Thymus (tissue), 11 donors: ENCODE results near the gene SOX21. TPM values are rescaled to one million over a fixed set of nuclear protein-coding genes. Genes with fewer than 3 reads are reported as not detected.

Experiments
- DNase-seq, 9 donors: peaks; one replicate each; pipeline ENCODE4 v3.0.0-alpha.2; 2013; ENCODE audit warnings: low spot score in 9 of 9, low read depth in 6 of 9, missing footprints in 1 of 9
- H3K27ac ChIP-seq, 2 donors: one replicate each; pipeline ENCODE4 v1.5.1; 2013; ENCODE audit warnings: control low read depth in 1 of 2, low read depth in 1 of 2, low read length in 1 of 2, mild to moderate bottlenecking in 1 of 2, moderate library complexity in 1 of 2
- H3K27me3 ChIP-seq, 2 donors: one replicate each; pipeline ENCODE4 v1.5.1; 2013; ENCODE audit warnings: low read length in 1 of 2; ENCODE audit not compliant: control insufficient read depth in 2 of 2, insufficient read depth in 1 of 2
- H3K36me3 ChIP-seq, 2 donors: one replicate each; pipeline ENCODE4 v1.5.1; 2013; ENCODE audit warnings: low read length in 1 of 2, mild to moderate bottlenecking in 1 of 2, moderate library complexity in 1 of 2; ENCODE audit not compliant: control insufficient read depth in 2 of 2, insufficient read depth in 2 of 2
- H3K4me1 ChIP-seq, 2 donors: one replicate each; pipeline ENCODE4 v1.5.1; 2013; ENCODE audit warnings: low read length in 2 of 2; ENCODE audit not compliant: control insufficient read depth in 2 of 2, insufficient read depth in 2 of 2
- H3K4me3 ChIP-seq, 2 donors: one replicate each; pipeline ENCODE4 v1.5.1; 2013; ENCODE audit warnings: low read length in 2 of 2, control low read depth in 1 of 2, mild to moderate bottlenecking in 1 of 2
- H3K9me3 ChIP-seq, 2 donors: one replicate each; pipeline ENCODE4 v1.5.1; 2013; ENCODE audit warnings: low read length in 1 of 2, mild to moderate bottlenecking in 1 of 2; ENCODE audit not compliant: control insufficient read depth in 2 of 2, insufficient read depth in 1 of 2
- WGBS: extraction: QIAGEN DNeasy Blood & Tissue Kit; methylation state at CpG from one replicate; pipeline ENCODE4 v1.1.7; 2013; 5-methylcytosine and 5-hydroxymethylcytosine counted together
- polyA plus RNA-seq: library from polyadenylated mRNA; stranded (reverse); fragments of 200-250 nt; gene quantifications from one replicate; pipeline ENCODE4 v1.2.3, GENCODE V29; 2013
- total RNA-seq: library from RNA; stranded (reverse); fragments of 120-200 nt; gene quantifications from one replicate; pipeline ENCODE4 v1.2.4, GENCODE V29; 2013
- donor health status: healthy.

SOX21 gene
- total and polyA plus RNA-seq, 2 donors = 0.05 to 0.25 TPM

GRCh38 chr13:94705081-94706030, 7.0 kb downstream of the SOX21 start:
- Histone ChIP-seq H3K27me3 (peaks cover 89 to 100% of the 10 kb centered on the region in 2 donors), H3K4me1 (peaks cover 0 to 3% of the 10 kb centered on the region in 2 donors), H3K27ac (no peak overlapping the region), H3K9me3 (peaks cover 0 to 2% of the 10 kb centered on the region in 2 donors), H3K4me3 (no peak overlapping the region), H3K36me3 (no peaks in the 10 kb centered on the region)
- 14% methylated on average over 40 of the region's 40 CpGs for WGBS
- DNase-seq = no peak

- H3K27me3 ChIP-seq = peaks cover 90 to 100% of the 10 kb centered on the region in 2 donors
Measured at GRCh38 chr13:94704377-94705080, 7.8 kb downstream of the SOX21 start.

GRCh38 chr13:94703721-94704314, 8.5 kb downstream of the SOX21 start:
- WGBS = 10% methylated on average over 26 of the region's 26 CpGs
- DNase-seq = no peak
- H3K4me3 ChIP-seq = no peak overlapping the region
- H3K9me3 ChIP-seq = peaks cover 0 to 2% of the 10 kb centered on the region in 2 donors
- no peak overlapping the region for H3K27ac ChIP-seq
- peaks cover 90 to 100% of the 10 kb centered on the region in 2 donors for H3K27me3 ChIP-seq
- H3K36me3 ChIP-seq = no peaks in the 10 kb centered on the region
- H3K4me1 ChIP-seq = peaks cover 0 to 2% of the 10 kb centered on the region in 2 donors

More at GRCh38 chr13:94704377-94705080, 7.8 kb downstream of the SOX21 start:
- H3K4me1 ChIP-seq = peaks cover 0 to 2% of the 10 kb centered on the region in 2 donors
- no peaks in the 10 kb centered on the region for H3K36me3 ChIP-seq
- H3K27ac ChIP-seq = no peak overlapping the region
- DNase-seq = no peak
- no peak overlapping the region for H3K4me3 ChIP-seq
- WGBS = 12% methylated on average over 24 of the region's 24 CpGs
- H3K9me3 ChIP-seq = peaks cover 0 to 2% of the 10 kb centered on the region in 2 donors

- Histone ChIP-seq H3K27ac (no peak overlapping the region), H3K4me1 (peaks cover 0 to 2% of the 10 kb centered on the region in 2 donors), H3K4me3 (no peak overlapping the region), H3K9me3 (peaks cover 0 to 2% of the 10 kb centered on the region in 2 donors), H3K36me3 (no peaks in the 10 kb centered on the region), H3K27me3 (peaks cover 85 to 99% of the 10 kb centered on the region in 2 donors)
- 13% methylated on average over 17 of the region's 17 CpGs for WGBS
- DNase-seq = no peak
Measured at GRCh38 chr13:94703271-94703670, 9.1 kb downstream of the SOX21 start.

GRCh38 chr13:94702181-94703041, 9.9 kb downstream of the SOX21 start:
- no peak for DNase-seq

GRCh38 chr13:94701313-94702180, 10.8 kb downstream of the SOX21 start:
- Histone ChIP-seq H3K4me3 (no peak overlapping the region), H3K36me3 (no peaks in the 10 kb centered on the region), H3K27me3 (peaks cover 70 to 91% of the 10 kb centered on the region in 2 donors), H3K9me3 (peaks cover 0 to 2% of the 10 kb centered on the region in 2 donors), H3K27ac (no peak overlapping the region), H3K4me1 (no peaks in the 10 kb centered on the region)
- DNase-seq = no peak
- WGBS = 34% methylated on average over 42 of the region's 42 CpGs

More at GRCh38 chr13:94702181-94703041, 9.9 kb downstream of the SOX21 start:
- no peaks in the 10 kb centered on the region for H3K4me1 ChIP-seq
- H3K4me3 ChIP-seq = no peak overlapping the region
- no peaks in the 10 kb centered on the region for H3K36me3 ChIP-seq
- WGBS = 9% methylated on average over 60 of the region's 60 CpGs
- H3K9me3 ChIP-seq = peaks cover 0 to 2% of the 10 kb centered on the region in 2 donors
- peaks cover 78 to 96% of the 10 kb centered on the region in 2 donors for H3K27me3 ChIP-seq
- H3K27ac ChIP-seq = no peak overlapping the region

- Histone ChIP-seq H3K4me1 (no peaks in the 10 kb centered on the region), H3K27ac (no peak overlapping the region), H3K9me3 (peaks cover 0 to 2% of the 10 kb centered on the region in 2 donors), H3K4me3 (no peak overlapping the region), H3K36me3 (no peaks in the 10 kb centered on the region), H3K27me3 (peaks cover 61 to 80% of the 10 kb centered on the region in 2 donors)
- WGBS = 85% methylated on average over 5 of the region's 5 CpGs
- no peak for DNase-seq
Measured at GRCh38 chr13:94700536-94700935, 11.8 kb downstream of the SOX21 start.
